CD4-positive, alpha-beta T cell treated with Interleukin-17A for 1 hour (primary cell): Measurements from ENCODE around the gene PRODH2.

Experiments used
- DNase-seq: peaks from one replicate; pipeline ENCODE4 v3.0.0-alpha.2; 2020

Gene PRODH2

GRCh38 chr19:35812220-35813042, at the start of gene PRODH2:
TSS of gene PRODH2 (minus strand) at chr19:35812845. CDS start at chr19:35812805, 40 bp downstream.
- DNase-seq = no peak

GRCh38 chr19:35861640-35862160, 49.1 kb upstream of the PRODH2 start:
- no peak for DNase-seq

- DNase-seq = no peak
Observed at GRCh38 chr19:35860818-35861639, 48.4 kb upstream of the PRODH2 start.

- no peak for DNase-seq
Observed at GRCh38 chr19:35860436-35860817, 47.8 kb upstream of the PRODH2 start.

GRCh38 chr19:35859414-35859813, 46.8 kb upstream of the PRODH2 start:
- DNase-seq = no peak

- DNase-seq = no peak
Observed at GRCh38 chr19:35858311-35858710, 45.7 kb upstream of the PRODH2 start.

GRCh38 chr19:35856546-35857149, 44.0 kb upstream of the PRODH2 start, which contains the start of gene KIRREL2:
TSS of gene KIRREL2 (plus strand) at chr19:35856911. CDS start at chr19:35857120, 209 bp downstream.
- peak; percentile 10 for DNase-seq

GRCh38 chr19:35853038-35853756, 40.6 kb upstream of the PRODH2 start:
- DNase-seq = no peak

- DNase-seq = no peak
Observed at GRCh38 chr19:35852029-35852780, 39.6 kb upstream of the PRODH2 start, which contains the start of gene NPHS1. TSS of gene NPHS1 (minus strand) at chr19:35852504. CDS start at chr19:35851837, 667 bp downstream.

GRCh38 chr19:35851213-35852028, 38.8 kb upstream of the PRODH2 start:
- peak; percentile 17 for DNase-seq

- no peak for DNase-seq
Observed at GRCh38 chr19:35848919-35849505, 36.4 kb upstream of the PRODH2 start.

GRCh38 chr19:35848486-35848885, 35.8 kb upstream of the PRODH2 start:
- no peak for DNase-seq

- DNase-seq = no peak
Observed at GRCh38 chr19:35847911-35848310, 35.3 kb upstream of the PRODH2 start.

- no peak for DNase-seq
Observed at GRCh38 chr19:35846038-35846668, 33.5 kb upstream of the PRODH2 start.

GRCh38 chr19:35845215-35846037, 32.8 kb upstream of the PRODH2 start:
- no peak for DNase-seq

- DNase-seq = no peak
Observed at GRCh38 chr19:35844482-35845214, 32.0 kb upstream of the PRODH2 start.

- no peak for DNase-seq
Observed at GRCh38 chr19:35843676-35844481, 31.2 kb upstream of the PRODH2 start.
